Neutrophil (primary cell): ENCODE measurements around the gene SPATA17.

ENCODE experiments used
- H3K27ac ChIP-seq: fragments of 200-600 bp; sonication (generic); 2 replicates; pipeline ENCODE4 v1.5.1; 2016; ENCODE audit warnings: mild to moderate bottlenecking, moderate library complexity
- H3K27me3 ChIP-seq: fragments of 200-600 bp; sonication (generic); 2 replicates; pipeline ENCODE4 v1.6.0; 2016; ENCODE audit warnings: mild to moderate bottlenecking
- H3K36me3 ChIP-seq: fragments of 200-600 bp; sonication (generic); 2 replicates; pipeline ENCODE4 v1.5.1; 2017
- H3K4me1 ChIP-seq, 2 experiments: fragments of 200-600 bp in 1 of 2; sonication (generic) in 1 of 2; 1 replicate in 1 of 2; 2 replicates in 1 of 2; pipeline versions ENCODE4 v1.5.1 to v1.6.1; 2013 to 2016; ENCODE audit warnings: low read depth in 1 of 2, low read length in 1 of 2, mild to moderate bottlenecking in 1 of 2, moderate library complexity in 1 of 2; ENCODE audit not compliant: control insufficient read depth in 1 of 2, insufficient read depth in 1 of 2
- H3K4me3 ChIP-seq, 2 experiments: fragments of 200-600 bp in 1 of 2; sonication (generic) in 1 of 2; 1 replicate in 1 of 2; 2 replicates in 1 of 2; pipeline ENCODE4 v1.5.1; 2013 to 2016; ENCODE audit warnings: low read depth in 1 of 2, low read length in 1 of 2, mild to moderate bottlenecking in 1 of 2, moderate library complexity in 1 of 2
- H3K9me3 ChIP-seq: fragments of 200-600 bp; sonication (generic); 2 replicates; pipeline ENCODE4 v1.5.1; 2016
- TF ChIP-seq, protein P1 (sequence below): fragments of 200-600 bp; sonication (generic); IDR thresholded peaks from 2 replicates; pipeline ENCODE4 v1.5.1; 2016; ENCODE audit warnings: antibody characterized with exemption

SPATA17 gene

GRCh38 chr1:217660353-217661062 is 29.4 kb downstream of the SPATA17 start:
- Histone ChIP-seq H3K27me3 (no peaks in the 10 kb centered on the region), H3K9me3 (no peaks in the 10 kb centered on the region), H3K4me1 (no peaks in the 10 kb centered on the region), H3K36me3 (no peaks in the 10 kb centered on the region), H3K27ac (no peak overlapping the region), H3K4me3 (no peak overlapping the region)
- TF ChIP-seq, protein P1, sequence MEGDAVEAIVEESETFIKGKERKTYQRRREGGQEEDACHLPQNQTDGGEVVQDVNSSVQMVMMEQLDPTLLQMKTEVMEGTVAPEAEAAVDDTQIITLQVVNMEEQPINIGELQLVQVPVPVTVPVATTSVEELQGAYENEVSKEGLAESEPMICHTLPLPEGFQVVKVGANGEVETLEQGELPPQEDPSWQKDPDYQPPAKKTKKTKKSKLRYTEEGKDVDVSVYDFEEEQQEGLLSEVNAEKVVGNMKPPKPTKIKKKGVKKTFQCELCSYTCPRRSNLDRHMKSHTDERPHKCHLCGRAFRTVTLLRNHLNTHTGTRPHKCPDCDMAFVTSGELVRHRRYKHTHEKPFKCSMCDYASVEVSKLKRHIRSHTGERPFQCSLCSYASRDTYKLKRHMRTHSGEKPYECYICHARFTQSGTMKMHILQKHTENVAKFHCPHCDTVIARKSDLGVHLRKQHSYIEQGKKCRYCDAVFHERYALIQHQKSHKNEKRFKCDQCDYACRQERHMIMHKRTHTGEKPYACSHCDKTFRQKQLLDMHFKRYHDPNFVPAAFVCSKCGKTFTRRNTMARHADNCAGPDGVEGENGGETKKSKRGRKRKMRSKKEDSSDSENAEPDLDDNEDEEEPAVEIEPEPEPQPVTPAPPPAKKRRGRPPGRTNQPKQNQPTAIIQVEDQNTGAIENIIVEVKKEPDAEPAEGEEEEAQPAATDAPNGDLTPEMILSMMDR: no peak

GRCh38 chr1:217661407-217661806 is 30.3 kb downstream of the SPATA17 start:
- Histone ChIP-seq H3K9me3 (no peaks in the 10 kb centered on the region), H3K36me3 (no peaks in the 10 kb centered on the region), H3K27ac (no peak overlapping the region), H3K4me3 (no peak overlapping the region), H3K27me3 (no peaks in the 10 kb centered on the region), H3K4me1 (no peaks in the 10 kb centered on the region)
- TF ChIP-seq, protein P1: no peak

DNA sequence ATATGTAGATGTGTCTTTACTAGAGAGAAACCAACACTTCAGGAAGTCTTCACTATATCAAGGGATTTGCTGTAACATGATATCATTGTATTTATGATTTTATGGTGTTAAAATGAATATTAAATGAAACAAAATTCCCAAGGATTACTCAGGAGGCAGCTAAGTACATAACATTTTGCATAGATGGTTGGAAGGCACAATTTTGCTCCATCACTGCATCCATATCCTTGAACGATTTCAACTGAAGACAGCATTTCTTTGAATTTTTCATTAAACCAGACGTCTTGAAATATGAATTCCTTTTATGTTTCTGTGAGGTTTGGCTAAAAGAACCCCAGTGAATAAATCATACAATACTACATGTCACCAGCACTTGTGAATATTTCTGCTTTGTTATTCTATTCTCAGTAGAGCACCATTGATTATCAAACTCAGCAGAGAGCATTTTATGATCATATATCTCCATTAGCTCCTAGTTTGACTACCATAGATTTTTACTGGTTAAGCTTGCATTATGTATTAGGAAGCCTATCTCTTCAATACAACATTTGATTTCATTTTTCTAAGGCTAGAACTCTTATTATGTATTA is 37.3 kb downstream of the SPATA17 start:
- TF ChIP-seq, protein P1: no peak
- H3K9me3 ChIP-seq: no peaks in the 10 kb centered on the region
- H3K36me3 ChIP-seq: no peaks in the 10 kb centered on the region
- H3K27ac ChIP-seq: no peak overlapping the region
- H3K27me3 ChIP-seq: no peaks in the 10 kb centered on the region
- H3K4me3 ChIP-seq: no peak overlapping the region
- H3K4me1 ChIP-seq: no peaks in the 10 kb centered on the region

DNA sequence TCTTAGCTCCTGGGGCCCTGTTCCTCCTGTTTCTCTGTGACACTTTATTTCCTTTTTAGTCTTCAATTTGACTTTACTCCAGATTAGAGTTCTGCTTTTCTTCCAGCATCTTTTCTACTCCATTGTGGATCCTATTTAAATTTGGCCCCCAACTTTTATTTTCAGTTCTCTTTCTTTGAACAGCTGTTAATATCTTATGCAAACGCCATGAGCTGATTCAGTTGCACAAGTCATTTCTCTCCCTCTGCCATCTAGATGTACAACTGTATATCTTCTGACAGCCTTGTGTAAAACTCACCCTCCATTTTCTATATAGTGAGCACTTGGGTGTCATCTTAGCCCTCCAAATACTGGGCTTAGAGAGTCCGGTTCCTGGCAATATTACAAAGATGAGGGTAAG is 42.2 kb downstream of the SPATA17 start:
- Histone ChIP-seq H3K27ac (no peak overlapping the region), H3K27me3 (no peaks in the 10 kb centered on the region), H3K9me3 (no peaks in the 10 kb centered on the region), H3K4me1 (no peaks in the 10 kb centered on the region), H3K36me3 (no peaks in the 10 kb centered on the region), H3K4me3 (no peak overlapping the region)
- TF ChIP-seq, protein P1: no peak

DNA sequence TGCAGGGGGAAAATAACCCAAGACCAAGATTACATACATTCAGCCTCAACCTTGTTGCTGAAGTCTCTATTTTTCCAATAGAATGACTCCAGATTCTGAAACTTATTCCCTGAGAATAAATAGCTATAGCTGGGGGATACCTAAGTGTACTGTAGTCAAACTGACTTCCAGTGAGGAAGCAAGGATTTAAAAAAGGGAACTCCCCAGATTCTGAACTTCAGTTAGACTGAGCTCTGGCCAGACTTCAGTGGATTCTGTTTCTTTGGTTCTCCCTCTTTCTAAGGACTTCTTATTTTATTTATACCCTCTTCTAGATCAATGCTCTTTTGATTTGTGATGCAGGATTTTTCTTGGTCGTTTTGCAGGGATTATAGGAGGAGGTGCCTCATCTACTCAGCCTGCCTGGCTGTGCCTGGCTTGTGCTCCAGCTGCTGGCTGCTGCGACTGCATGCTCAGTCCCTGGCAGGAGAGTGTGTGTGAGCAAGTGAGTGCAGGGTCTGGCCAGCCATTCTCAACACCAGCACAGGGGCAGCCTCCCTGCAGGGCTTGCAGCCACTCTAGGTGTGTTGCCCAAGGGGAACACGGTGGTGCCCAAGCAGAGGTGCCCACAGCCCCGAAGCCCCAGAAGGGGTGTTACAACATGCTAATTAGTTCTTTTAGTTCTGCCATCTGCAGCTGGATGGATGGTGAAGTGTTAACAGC is 43.0 kb downstream of the SPATA17 start:
- no peaks in the 10 kb centered on the region for H3K9me3 ChIP-seq
- no peak overlapping the region for H3K27ac ChIP-seq
- no peaks in the 10 kb centered on the region for H3K27me3 ChIP-seq
- TF ChIP-seq, protein P1: no peak
- H3K4me3 ChIP-seq: no peak overlapping the region
- H3K36me3 ChIP-seq: no peaks in the 10 kb centered on the region
- no peaks in the 10 kb centered on the region for H3K4me1 ChIP-seq
